Measurements from ENCODE around the gene RAB3GAP1. TPM values are rescaled to one million over a fixed set of nuclear protein-coding genes. Genes with fewer than 3 reads are reported as not detected.

The RAB3GAP1 gene
- polyA plus RNA-seq, 1 donor from 2014 or later: 43.3 TPM

- no peaks in the 10 kb centered on the region for H3K9me3 ChIP-seq (ENCODE audit: low read length)
- no peaks in the 10 kb centered on the region for H4K20me1 ChIP-seq (ENCODE audit: insufficient read depth)
- H3K9me2 ChIP-seq (ENCODE audit: insufficient read depth, low read length): no peaks in the 10 kb centered on the region
- no peaks in the 10 kb centered on the region for H3K27me3 ChIP-seq (ENCODE audit: insufficient read depth, low read depth, low read length)
- no peak within 1 kb of the TSS for H3K4me3 ChIP-seq (ENCODE audit: low read length)
- H3K36me3 ChIP-seq (ENCODE audit: insufficient read depth, low read length): no peaks in the 10 kb centered on the region
- no peak within 1 kb of the TSS for H3K27ac ChIP-seq (ENCODE audit: low read length)
- H3F3A ChIP-seq (ENCODE audit: insufficient read depth, low read length, poor library complexity, severe bottlenecking): no peaks in the 10 kb centered on the region
- H2AFZ ChIP-seq (ENCODE audit: low read depth, low read length): no peak within 1 kb of the TSS
- peaks cover 2% of the 10 kb centered on the region for H3K79me2 ChIP-seq (replicated peaks; ENCODE audit: insufficient read depth, low read length)
- no peak within 1 kb of the TSS for H3K9ac ChIP-seq (ENCODE audit: low read length)
- H3K4me2 ChIP-seq (ENCODE audit: low read length): no peak within 1 kb of the TSS
- TF ChIP-seq POLR2AphosphoS5 (IDR thresholded peaks at IDR 0.05): no peak
- no peak for TF ChIP-seq CTCF (IDR thresholded peaks at IDR 0.05; ENCODE audit: poor library complexity, severe bottlenecking)
- no peak for TF ChIP-seq EZH2 (IDR thresholded peaks at IDR 0.05; ENCODE audit: borderline replicate concordance, insufficient read depth, low read length, poor library complexity, severe bottlenecking)
- TF ChIP-seq MXI1 (conservative IDR thresholded peaks at IDR 0.05; ENCODE audit: poor library complexity, severe bottlenecking): no peak
- TF ChIP-seq TAF1 (IDR thresholded peaks at IDR 0.05; ENCODE audit: low read depth): no peak
These were observed 4.8 kb upstream of the RAB3GAP1 start, which contains the start of gene MAP3K19 for GRCh38 chr2:135047300-135047699. MAP3K19 (minus strand) TSS chr2:135047447; CDS start chr2:135024647, 22,800 bp downstream.

GRCh38 chr2:135048122-135048521, 4.0 kb upstream of the RAB3GAP1 start:
- Histone ChIP-seq H3K27ac (ENCODE audit: low read length) (no peak overlapping the region), H3K9me3 (ENCODE audit: low read length) (no peaks in the 10 kb centered on the region), H3K79me2 (replicated peaks; ENCODE audit: insufficient read depth, low read length) (peaks cover 10% of the 10 kb centered on the region), H4K20me1 (ENCODE audit: insufficient read depth) (no peaks in the 10 kb centered on the region), H3K9me2 (ENCODE audit: insufficient read depth, low read length) (no peaks in the 10 kb centered on the region), H3K36me3 (ENCODE audit: insufficient read depth, low read length) (no peaks in the 10 kb centered on the region), H3K27me3 (ENCODE audit: insufficient read depth, low read depth, low read length) (no peaks in the 10 kb centered on the region), H3K4me2 (ENCODE audit: low read length) (no peak overlapping the region), H2AFZ (ENCODE audit: low read depth, low read length) (no peak overlapping the region), H3K9ac (ENCODE audit: low read length) (no peak overlapping the region), H3K4me3 (ENCODE audit: low read length) (no peak overlapping the region), H3F3A (ENCODE audit: insufficient read depth, low read length, poor library complexity, severe bottlenecking) (no peaks in the 10 kb centered on the region)
- TF ChIP-seq EP300 (conservative IDR thresholded peaks at IDR 0.05; ENCODE audit: poor library complexity, severe bottlenecking): no peak
- TF ChIP-seq TAF1 (IDR thresholded peaks at IDR 0.05; ENCODE audit: low read depth): no peak
- TF ChIP-seq RAD21 (conservative IDR thresholded peaks at IDR 0.05): no peak
- TF ChIP-seq POLR2AphosphoS5 (IDR thresholded peaks at IDR 0.05): no peak
- TF ChIP-seq CTCF (IDR thresholded peaks at IDR 0.05; ENCODE audit: poor library complexity, severe bottlenecking): no peak
- no peak for TF ChIP-seq MXI1 (conservative IDR thresholded peaks at IDR 0.05; ENCODE audit: poor library complexity, severe bottlenecking)
- no peak for TF ChIP-seq REST (IDR thresholded peaks at IDR 0.05; ENCODE audit: borderline replicate concordance)
- no peak for TF ChIP-seq SMC3 (conservative IDR thresholded peaks at IDR 0.05; ENCODE audit: poor library complexity)
- no peak for TF ChIP-seq EZH2 (IDR thresholded peaks at IDR 0.05; ENCODE audit: borderline replicate concordance, insufficient read depth, low read length, poor library complexity, severe bottlenecking)

Measured in neural cell (in vitro differentiated cells).